ENCODE measurements around the gene FGFR2.

FGFR2 gene

GRCh38 chr10:121442086-121442935 lies 155.9 kb downstream of the FGFR2 start:
- DNase-seq: no peak

GRCh38 chr10:121440461-121440860 lies 157.8 kb downstream of the FGFR2 start:
- no peak for DNase-seq

GRCh38 chr10:121438333-121438732 lies 159.9 kb downstream of the FGFR2 start:
- DNase-seq: no peak

- no peak for DNase-seq
Observed at GRCh38 chr10:121437596-121437995, 160.6 kb downstream of the FGFR2 start.

- DNase-seq: no peak
Observed at GRCh38 chr10:121436630-121437341, 161.5 kb downstream of the FGFR2 start.

- DNase-seq: no peak
Observed at GRCh38 chr10:121436281-121436629, 162.0 kb downstream of the FGFR2 start.

- DNase-seq: no peak
Observed at GRCh38 chr10:121435099-121435875, 163.0 kb downstream of the FGFR2 start.

- no peak for DNase-seq
Observed at GRCh38 chr10:121433965-121434364, 164.3 kb downstream of the FGFR2 start.

GRCh38 chr10:121428867-121429266 lies 169.4 kb downstream of the FGFR2 start:
- DNase-seq: no peak
